ENCODE data around the gene EVA1C. TPM values are rescaled to one million over a fixed set of nuclear protein-coding genes. Genes with fewer than 3 reads are reported as not detected.
"Not testable (repeated sequence)": the region's sequence is repeated elsewhere in the genome, so short reads cannot be mapped to it uniquely, and the experiment has no call there.

EVA1C gene
- polyA plus RNA-seq, 1 donor from 2014 or later, result 2.1 TPM

GRCh38 chr21:32432982-32433660 is 20.6 kb downstream of the EVA1C start:
- not testable (repeated sequence) for H4K20me1 ChIP-seq (ENCODE audit: insufficient read depth); H3K79me2 ChIP-seq (replicated peaks; ENCODE audit: insufficient read depth, low read length); H3K4me2 ChIP-seq (ENCODE audit: low read length); H3K9me3 ChIP-seq (ENCODE audit: low read length); H3K9me2 ChIP-seq (ENCODE audit: insufficient read depth, low read length); H3F3A ChIP-seq (ENCODE audit: insufficient read depth, low read length, poor library complexity, severe bottlenecking); H3K27me3 ChIP-seq (ENCODE audit: insufficient read depth, low read depth, low read length); H3K27ac ChIP-seq (ENCODE audit: low read length); H3K9ac ChIP-seq (ENCODE audit: low read length); H3K4me3 ChIP-seq (ENCODE audit: low read length); H3K36me3 ChIP-seq (ENCODE audit: insufficient read depth, low read length); H2AFZ ChIP-seq (ENCODE audit: low read depth, low read length)

- Histone ChIP-seq H3F3A (ENCODE audit: insufficient read depth, low read length, poor library complexity, severe bottlenecking) (no peaks in the 10 kb centered on the region), H3K27me3 (ENCODE audit: insufficient read depth, low read depth, low read length) (no peaks in the 10 kb centered on the region), H3K9me3 (ENCODE audit: low read length) (no peaks in the 10 kb centered on the region), H3K79me2 (replicated peaks; ENCODE audit: insufficient read depth, low read length) (no peaks in the 10 kb centered on the region), H3K27ac (ENCODE audit: low read length) (no peak overlapping the region), H3K4me2 (ENCODE audit: low read length) (no peak overlapping the region), H3K9ac (ENCODE audit: low read length) (no peak overlapping the region), H3K36me3 (ENCODE audit: insufficient read depth, low read length) (no peaks in the 10 kb centered on the region), H3K4me3 (ENCODE audit: low read length) (no peak overlapping the region), H3K9me2 (ENCODE audit: insufficient read depth, low read length) (no peaks in the 10 kb centered on the region), H4K20me1 (ENCODE audit: insufficient read depth) (no peaks in the 10 kb centered on the region), H2AFZ (ENCODE audit: low read depth, low read length) (no peak overlapping the region)
- TF ChIP-seq POLR2AphosphoS5 (IDR thresholded peaks at IDR 0.05), result no peak
- TF ChIP-seq TAF1 (IDR thresholded peaks at IDR 0.05; ENCODE audit: low read depth), result no peak
- no peak for TF ChIP-seq EP300 (conservative IDR thresholded peaks at IDR 0.05; ENCODE audit: poor library complexity, severe bottlenecking)
- no peak for TF ChIP-seq MXI1 (conservative IDR thresholded peaks at IDR 0.05; ENCODE audit: poor library complexity, severe bottlenecking)
- TF ChIP-seq REST (IDR thresholded peaks at IDR 0.05; ENCODE audit: borderline replicate concordance), result no peak
- TF ChIP-seq RAD21 (conservative IDR thresholded peaks at IDR 0.05), result no peak
- TF ChIP-seq SMC3 (conservative IDR thresholded peaks at IDR 0.05; ENCODE audit: poor library complexity), result no peak
- no peak for TF ChIP-seq CTCF (IDR thresholded peaks at IDR 0.05; ENCODE audit: poor library complexity, severe bottlenecking)
- TF ChIP-seq EZH2 (IDR thresholded peaks at IDR 0.05; ENCODE audit: borderline replicate concordance, insufficient read depth, low read length, poor library complexity, severe bottlenecking), result no peak
These were observed 25.2 kb downstream of the EVA1C start for GRCh38 chr21:32437729-32438128.
